ENCODE data around the gene MAPK7.

Gene MAPK7

GRCh38 chr17:19363460-19364035 lies 14.8 kb upstream of the MAPK7 start:
- no peak for DNase-seq (ENCODE audit: low read depth)

GRCh38 chr17:19364699-19365498 lies 13.4 kb upstream of the MAPK7 start:
- DNase-seq (ENCODE audit: low read depth) = no peak

- DNase-seq (ENCODE audit: low read depth) = no peak
Measured at GRCh38 chr17:19365499-19365817, 12.8 kb upstream of the MAPK7 start.

- DNase-seq (ENCODE audit: low read depth) = no peak
Measured at GRCh38 chr17:19365833-19366636, 12.3 kb upstream of the MAPK7 start.

GRCh38 chr17:19366637-19366972 lies 11.7 kb upstream of the MAPK7 start:
- no peak for DNase-seq (ENCODE audit: low read depth)

GRCh38 chr17:19368229-19368628 lies 10.1 kb upstream of the MAPK7 start:
- no peak for DNase-seq (ENCODE audit: low read depth)

- DNase-seq (ENCODE audit: low read depth) = no peak
Measured at GRCh38 chr17:19369107-19369778, 9.1 kb upstream of the MAPK7 start.

- no peak for DNase-seq (ENCODE audit: low read depth)
Measured at GRCh38 chr17:19369846-19370492, 8.3 kb upstream of the MAPK7 start.

GRCh38 chr17:19370493-19370960 lies 7.8 kb upstream of the MAPK7 start:
- DNase-seq (ENCODE audit: low read depth) = no peak

GRCh38 chr17:19371259-19372010 lies 6.9 kb upstream of the MAPK7 start:
- no peak for DNase-seq (ENCODE audit: low read depth)

GRCh38 chr17:19372011-19372370 lies 6.3 kb upstream of the MAPK7 start:
- no peak for DNase-seq (ENCODE audit: low read depth)

GRCh38 chr17:19372439-19372838 lies 5.9 kb upstream of the MAPK7 start:
- DNase-seq (ENCODE audit: low read depth) = no peak

- DNase-seq (ENCODE audit: low read depth) = no peak
Measured at GRCh38 chr17:19372866-19373504, 5.3 kb upstream of the MAPK7 start.

- no peak for DNase-seq (ENCODE audit: low read depth)
Measured at GRCh38 chr17:19374136-19374535, 4.2 kb upstream of the MAPK7 start.

GRCh38 chr17:19375732-19376131 lies 2.6 kb upstream of the MAPK7 start:
- DNase-seq (ENCODE audit: low read depth) = no peak

GRCh38 chr17:19376811-19377210 lies 1.5 kb upstream of the MAPK7 start:
- DNase-seq (ENCODE audit: low read depth) = no peak

GRCh38 chr17:19377602-19378415 lies 489 bp upstream of the MAPK7 start:
- peak; percentile 88 for DNase-seq (ENCODE audit: low read depth)

- DNase-seq (ENCODE audit: low read depth) = no peak
Measured at GRCh38 chr17:19379361-19380065, 1.2 kb downstream of the MAPK7 start.

Measured in stimulated activated CD8-positive, alpha-beta memory T cell treated with anti-CD3 and anti-CD28 coated beads, Interleukin-7, amount 100 ng/mL, for 24 hours (primary cell).